Fibroblast of gingiva (primary cell): Measurements from ENCODE around the gene IQGAP1.
A peak's percentile ranks its signal among the peaks of the same experiment; 100 is the strongest.
"Not testable (repeated sequence)": the region's sequence is repeated elsewhere in the genome, so short reads cannot be mapped to it uniquely, and the experiment has no call there.

ENCODE experiments used
- DNase-seq: peaks from one replicate; pipeline ENCODE4 v3.0.0-alpha.2; 2011; ENCODE audit warnings: low read depth

Gene IQGAP1

GRCh38 chr15:90376789-90377188, 11.3 kb upstream of the IQGAP1 start:
- no peak for DNase-seq

- no peak for DNase-seq
Observed at GRCh38 chr15:90379263-90379662, 8.8 kb upstream of the IQGAP1 start.

- no peak for DNase-seq
Observed at GRCh38 chr15:90381515-90381914, 6.5 kb upstream of the IQGAP1 start.

DNA sequence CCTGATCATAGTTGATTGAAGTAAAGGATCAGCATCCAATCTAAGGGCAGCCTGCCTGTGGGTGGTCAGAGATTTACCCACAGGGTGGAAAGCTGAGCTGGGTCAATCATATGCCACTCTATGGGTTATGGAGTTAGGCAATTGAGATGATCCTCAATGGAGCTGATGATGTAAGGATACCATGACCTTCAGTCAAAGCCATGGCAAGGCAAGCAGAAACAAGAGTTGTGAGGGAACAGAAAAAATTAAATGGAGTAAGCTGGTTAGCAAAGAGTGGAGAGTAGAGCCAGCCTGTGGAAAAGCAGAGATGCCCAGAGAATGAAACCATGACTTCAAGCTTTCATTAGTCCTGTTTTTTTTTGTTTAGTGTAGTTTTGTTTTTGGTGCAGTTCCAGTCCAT, 5.7 kb upstream of the IQGAP1 start:
- peak; percentile 38 for DNase-seq

DNA sequence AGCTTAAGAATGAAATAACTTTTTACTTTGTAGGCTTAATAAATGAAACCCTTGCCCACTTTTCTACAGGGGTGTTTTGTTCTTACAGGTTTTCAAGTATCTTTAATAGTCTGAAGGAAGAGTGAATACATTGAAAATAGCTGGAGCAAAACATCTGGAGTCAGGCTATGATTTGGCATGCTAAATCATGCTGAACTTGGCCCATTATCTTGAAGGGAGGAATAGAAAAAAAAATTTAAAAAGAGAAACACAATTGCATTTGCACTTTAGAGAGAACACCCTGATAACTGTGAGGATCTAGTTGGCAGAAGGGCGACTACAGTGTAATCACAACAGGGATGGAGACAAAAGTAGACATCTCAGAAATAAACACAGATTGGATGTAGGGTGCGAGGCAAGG, 1.8 kb upstream of the IQGAP1 start:
- no peak for DNase-seq

DNA sequence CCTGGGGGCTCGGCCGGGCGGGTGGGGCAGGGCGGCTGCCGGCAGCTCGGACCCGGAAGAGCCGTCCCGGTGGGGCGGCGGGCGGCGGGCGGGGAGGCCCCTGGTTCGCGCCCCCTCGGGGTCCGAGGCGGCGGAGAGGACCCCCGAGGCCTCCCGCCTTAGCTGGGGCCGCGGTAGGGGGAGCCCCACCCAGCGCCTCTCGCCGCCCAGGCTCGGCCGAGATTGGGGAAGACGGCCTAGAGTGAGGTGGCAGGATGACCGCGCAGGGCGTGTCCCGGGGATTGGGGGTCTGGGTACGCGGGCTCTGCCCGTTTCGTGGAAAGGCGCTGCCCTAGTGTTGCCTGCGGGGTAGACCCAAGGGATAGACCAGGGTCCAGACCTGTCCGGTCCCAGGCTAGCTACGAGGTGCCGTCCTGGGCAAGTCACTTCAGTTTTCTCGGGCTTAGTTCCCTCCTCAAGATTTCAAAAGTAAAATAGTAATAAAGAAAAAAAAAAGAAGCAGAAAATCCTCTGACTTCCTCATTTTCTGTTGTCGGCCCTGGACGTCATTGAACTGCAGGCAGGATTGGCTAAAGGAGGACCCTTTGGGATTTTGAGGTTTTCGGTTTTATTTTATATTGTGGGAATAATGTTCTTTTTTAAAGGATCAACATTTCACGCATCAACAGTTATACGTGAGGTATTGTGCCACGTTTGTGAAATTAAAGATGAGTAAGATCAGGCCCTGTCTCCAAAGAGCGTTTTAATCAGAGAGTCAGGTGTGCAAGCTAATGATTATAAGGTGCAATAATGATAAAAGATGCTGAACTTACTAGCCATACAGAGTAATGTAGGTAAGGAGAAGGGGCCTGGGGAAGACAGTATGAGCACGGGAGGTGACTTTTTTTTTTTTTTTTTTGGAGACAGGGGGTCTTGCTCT, 679 bp downstream of the IQGAP1 start:
- DNase-seq: peak; percentile 66

DNA sequence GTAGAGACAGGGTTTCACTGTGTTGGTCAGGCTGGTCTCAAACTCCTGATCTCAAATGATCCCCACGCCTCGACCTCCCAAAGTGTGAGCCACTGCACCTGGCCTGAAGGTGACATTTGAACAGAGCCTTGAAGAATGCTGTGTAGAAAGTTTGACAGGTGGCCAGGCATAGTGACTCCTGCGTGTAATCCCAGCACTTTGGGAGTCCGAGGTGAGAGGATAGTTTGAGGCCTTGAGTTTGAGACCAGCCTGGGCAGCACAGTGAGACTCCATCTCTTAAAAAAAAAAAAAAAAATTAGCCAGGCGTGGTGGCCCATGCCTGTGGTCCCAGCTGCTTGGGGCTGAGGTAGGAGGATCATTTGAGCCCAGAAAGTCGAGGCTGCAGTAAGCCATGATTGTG, 1.5 kb downstream of the IQGAP1 start:
- no peak for DNase-seq

- no peak for DNase-seq
Observed at GRCh38 chr15:90393040-90393439, 5.0 kb downstream of the IQGAP1 start.

DNA sequence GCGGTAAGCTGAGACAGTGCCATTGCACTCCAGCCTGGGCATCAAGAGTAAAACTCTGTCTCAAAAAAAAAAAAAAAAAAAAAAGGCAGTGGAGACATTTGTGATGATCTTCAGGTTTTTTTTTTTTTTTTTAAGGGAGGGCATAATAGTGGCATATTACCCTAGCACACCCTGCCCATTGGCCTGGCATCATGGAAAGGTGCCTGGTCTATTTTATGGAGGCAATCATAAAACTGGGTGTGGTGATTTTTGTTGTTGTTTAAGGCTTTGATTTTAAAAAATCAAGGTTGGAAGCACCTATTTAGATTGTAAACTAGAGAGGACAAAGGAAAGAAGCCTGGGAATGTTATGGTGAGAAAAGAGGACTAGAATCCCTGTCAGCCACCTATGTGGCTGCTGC, 6.0 kb downstream of the IQGAP1 start:
- DNase-seq: no peak

GRCh38 chr15:90394748-90395442, 6.9 kb downstream of the IQGAP1 start:
- no peak for DNase-seq

- no peak for DNase-seq
Observed at GRCh38 chr15:90396321-90396720, 8.3 kb downstream of the IQGAP1 start.

DNA sequence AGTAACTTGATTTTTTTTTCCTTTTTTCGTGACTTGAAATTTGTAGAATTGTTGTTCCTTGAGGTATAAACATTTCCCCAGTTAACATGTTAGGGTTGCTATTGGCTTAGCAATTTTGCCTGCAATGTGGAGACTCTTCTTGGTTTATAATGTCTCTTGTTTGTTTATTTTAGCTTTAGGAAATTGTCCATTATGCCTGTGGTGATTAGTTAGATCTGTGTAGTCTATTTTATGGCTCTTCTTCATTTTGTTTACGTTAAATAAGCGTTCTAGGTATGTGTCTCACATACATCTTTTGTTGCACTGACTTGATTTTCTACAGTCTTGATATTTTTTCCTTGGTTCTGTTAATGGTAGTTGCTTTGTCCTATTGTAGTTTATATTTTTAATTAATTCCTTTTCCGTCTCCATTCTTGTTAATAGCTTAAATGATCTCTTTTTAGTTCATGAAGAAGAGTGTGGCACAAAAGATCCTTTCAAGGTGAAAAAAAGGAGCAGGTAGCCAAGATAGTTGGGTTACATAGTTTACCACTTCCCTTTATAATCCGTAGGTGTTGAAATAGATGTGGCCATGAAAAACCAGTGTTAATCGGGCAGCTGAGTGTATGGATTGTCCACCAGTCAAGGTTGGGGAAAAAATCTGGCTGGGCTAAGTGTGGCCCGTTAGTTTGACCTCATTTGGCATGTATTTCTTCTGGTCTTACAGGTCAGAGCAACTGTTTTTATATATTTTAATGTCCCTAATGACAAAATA, 12.1 kb downstream of the IQGAP1 start:
- DNase-seq: no peak

GRCh38 chr15:90400759-90401314, 12.8 kb downstream of the IQGAP1 start:
- DNase-seq: peak; percentile 95

DNA sequence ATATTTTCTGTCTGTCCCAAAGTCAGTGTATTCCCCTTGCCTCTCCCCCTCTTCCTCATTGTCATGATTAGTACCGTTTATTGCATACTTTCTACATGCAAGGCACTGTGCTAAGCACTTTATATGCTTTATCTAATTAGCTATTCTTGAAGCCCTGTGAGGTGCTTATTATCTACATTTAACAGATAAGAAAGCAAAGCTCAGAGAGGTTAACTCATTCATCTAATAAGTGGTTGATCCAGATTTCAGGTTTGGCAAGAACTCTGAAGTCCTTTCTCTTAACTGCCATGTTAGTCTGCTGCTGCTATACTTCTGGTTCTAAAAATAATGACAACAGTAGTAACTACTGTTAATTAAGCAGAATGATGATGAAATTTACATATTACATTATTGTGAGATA, 13.5 kb downstream of the IQGAP1 start:
- no peak for DNase-seq

DNA sequence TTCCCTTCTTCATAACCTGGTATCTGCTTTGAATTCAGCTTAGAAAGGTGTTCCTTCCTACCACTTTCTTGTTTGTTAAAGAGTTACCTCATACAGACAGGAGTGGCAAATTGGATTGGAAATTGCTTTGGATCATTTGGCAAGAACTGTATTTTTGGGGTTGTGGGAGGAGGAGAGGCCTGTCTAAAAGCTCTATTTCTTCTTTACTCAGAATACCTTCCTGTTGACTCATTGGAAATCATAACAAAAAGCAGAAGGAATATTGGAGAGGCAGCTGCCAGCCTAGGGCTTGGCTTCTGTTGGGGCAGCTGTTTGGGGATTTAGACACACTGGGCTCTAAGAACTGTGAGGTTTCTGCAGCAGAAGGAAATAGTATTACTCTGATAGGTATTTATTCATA, 14.2 kb downstream of the IQGAP1 start:
- DNase-seq: peak; percentile 86

DNA sequence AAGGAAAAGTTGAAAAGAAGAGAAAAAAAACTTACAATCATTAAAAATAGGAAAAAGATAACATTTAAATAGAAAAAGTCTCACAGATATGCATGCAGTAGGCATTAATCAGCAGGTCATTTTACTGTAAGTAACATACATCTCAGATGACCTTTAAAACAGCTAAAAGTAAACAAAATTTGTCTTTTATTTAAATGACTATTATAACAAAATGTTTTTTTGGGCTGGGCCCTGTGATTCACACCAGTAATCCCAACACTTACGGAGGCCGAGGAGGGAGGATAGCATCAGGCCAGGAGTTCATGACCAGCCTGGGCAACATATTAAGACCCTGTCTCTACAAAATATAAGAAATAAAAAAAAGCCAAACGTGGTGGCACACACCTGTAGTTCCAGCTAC, 14.7 kb downstream of the IQGAP1 start:
- no peak for DNase-seq

DNA sequence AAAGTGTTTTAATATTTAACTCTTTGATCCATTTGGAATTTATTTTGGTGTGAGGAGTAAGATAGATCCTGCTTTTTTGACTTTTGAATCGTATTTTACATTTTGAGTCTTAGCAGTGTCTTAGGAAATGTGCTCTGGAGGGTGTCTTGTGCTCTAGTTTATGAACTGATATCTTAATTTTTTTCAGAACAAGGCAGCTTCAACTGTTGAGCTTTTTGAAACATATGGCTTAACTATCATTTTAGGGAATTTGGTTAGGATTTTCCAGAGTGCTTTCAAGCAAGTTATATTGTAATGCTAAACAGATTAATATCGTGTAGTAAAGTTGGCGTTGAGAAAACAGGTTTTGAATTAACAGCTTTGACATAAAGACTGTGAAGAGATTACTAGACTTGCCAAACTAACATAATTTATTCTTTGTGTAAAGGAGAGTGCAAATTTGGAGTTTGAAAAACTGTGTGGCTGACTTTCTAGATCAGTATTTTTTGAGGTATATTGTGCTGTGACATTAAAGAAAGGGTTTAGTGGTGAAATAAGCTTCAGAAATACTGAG, 17.1 kb downstream of the IQGAP1 start:
- no peak for DNase-seq

DNA sequence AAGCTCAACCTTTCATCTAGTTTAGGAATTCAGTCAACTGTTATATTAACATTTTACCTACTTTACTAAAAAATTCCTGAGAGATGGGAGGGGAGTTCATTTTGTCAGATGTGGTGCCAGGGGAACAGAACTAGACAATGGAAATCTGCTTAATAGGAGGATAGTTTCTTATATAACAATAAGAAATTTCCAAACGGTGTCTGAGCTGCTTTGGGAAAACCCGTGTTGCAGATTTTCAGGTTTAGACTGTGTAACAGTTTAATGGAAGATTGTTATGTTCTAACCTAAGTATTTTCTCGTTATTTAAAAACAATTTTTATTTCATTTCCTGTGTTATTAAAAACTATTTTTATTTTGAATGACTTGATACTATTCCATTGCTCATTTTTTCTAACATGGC, 19.3 kb downstream of the IQGAP1 start:
- no peak for DNase-seq

GRCh38 chr15:90407871-90408317, 19.9 kb downstream of the IQGAP1 start:
- DNase-seq: peak; percentile 83

DNA sequence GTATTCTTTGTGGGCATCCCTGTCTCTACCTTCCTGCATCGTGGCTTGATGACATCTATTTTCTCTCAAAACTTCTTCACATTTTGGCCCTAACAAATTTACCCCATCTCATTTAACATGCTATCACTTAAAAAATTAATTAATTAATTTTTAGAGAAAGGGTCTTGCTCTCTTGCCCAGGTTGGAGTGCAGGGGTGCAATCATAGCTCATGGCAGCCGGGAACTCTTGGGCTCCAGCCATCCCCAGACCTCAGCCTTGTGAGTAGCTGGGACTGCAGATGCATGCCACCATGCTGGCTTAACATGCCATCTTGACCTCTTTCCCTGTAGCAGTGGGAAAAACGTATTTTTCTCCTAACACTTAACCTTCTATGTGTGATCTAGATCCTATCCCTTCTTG, 20.6 kb downstream of the IQGAP1 start:
- no peak for DNase-seq

DNA sequence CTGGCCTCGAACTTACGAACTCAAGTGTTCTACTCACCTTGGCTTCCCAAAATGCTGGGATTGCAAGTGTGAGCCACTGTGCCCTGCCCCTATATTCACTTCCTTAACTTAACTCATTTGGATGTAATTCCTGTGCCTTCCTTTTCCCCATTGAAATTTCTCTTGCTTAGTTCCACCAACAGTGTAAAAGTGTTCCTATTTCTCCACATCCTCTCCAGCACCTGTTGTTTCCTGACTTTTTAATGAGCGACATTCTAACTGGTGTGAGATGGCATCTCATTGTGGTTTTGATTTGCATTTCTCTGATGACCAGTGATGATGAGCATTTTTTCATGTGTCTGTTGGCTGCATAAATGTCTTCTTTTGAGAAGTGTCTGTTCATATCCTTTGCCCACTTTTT, 21.5 kb downstream of the IQGAP1 start:
- not testable (repeated sequence) for DNase-seq

DNA sequence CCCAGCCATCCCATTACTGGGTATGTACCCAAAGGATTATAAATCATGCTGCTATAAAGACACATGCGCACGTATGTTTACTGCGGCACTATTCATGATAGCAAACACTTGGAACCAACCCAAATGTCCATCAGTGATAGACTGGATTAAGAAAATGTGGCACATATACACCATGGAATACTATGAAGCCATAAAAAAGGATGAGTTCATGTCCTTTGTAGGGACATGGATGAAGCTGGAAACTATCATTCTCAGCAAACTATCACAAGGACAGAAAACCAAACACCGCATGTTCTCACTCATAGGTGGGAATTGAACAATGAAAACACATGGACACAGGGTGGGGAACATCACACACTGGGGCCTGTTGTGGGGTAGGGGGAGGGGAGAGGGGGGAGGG, 22.3 kb downstream of the IQGAP1 start:
- not testable (repeated sequence) for DNase-seq
